Activated CD4-positive, alpha-beta T cell treated with anti-CD3 and anti-CD28 coated beads, Interleukin-2, amount 50 U/mL, for 24 hours (primary cell): ENCODE results near the gene LIFR.
"Not testable (repeated sequence)": the region's sequence is repeated elsewhere in the genome, so short reads cannot be mapped to it uniquely, and the experiment has no call there.

Source experiments
- DNase-seq, 2 donors: peaks; one replicate each; pipeline ENCODE4 v3.0.0-alpha.2; 2020; ENCODE audit warnings: low read depth in 1 of 2, low spot score in 1 of 2

LIFR gene

DNA sequence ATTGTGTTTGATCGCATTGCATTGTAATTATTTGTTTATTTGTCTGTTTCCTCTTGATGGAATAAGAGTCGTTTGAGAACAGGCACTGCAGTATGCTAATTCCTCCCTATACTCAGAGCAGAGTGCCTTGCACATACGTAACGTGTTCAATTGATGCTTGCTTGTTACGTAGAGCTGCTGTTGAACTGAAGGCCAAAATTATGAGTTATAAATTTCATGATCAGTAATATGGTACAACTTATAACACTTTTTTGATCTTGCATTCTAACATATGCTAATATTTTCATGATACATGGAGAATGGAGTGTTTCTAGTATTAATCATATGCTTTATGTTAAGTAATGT is 26.5 kb upstream of the LIFR start:
- no peak for DNase-seq

DNA sequence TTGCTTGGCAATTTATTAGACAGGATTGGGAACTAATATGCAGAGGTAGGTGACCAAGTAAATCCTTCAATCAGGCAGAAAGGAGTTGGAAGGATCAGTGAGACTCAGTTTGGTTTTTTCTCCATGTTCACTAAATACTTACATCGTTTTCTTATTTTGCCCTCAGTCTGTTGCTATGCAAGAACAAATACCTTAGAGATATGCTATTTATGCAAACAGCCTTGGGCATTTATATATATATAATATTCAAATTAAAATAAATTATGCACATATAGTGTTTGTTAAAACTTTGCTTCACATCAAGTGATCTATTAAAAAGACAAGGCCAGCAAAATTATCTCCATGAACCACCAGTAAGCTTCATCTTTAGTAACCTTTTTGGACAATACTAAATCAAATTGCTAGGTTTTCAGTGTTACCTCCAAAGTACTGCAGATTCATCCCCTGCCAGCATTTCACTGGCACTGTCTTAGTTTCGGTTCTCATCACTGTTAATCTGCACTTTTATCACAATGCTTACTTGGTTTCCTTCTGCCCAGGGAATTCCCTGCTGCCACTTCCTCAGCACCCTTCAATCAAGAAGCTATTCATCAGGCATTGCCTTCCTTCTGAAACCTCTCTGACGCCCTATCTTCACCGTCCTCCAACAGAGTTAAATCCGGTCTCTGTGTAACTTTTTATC is 26.0 kb upstream of the LIFR start:
- no peak for DNase-seq

DNA sequence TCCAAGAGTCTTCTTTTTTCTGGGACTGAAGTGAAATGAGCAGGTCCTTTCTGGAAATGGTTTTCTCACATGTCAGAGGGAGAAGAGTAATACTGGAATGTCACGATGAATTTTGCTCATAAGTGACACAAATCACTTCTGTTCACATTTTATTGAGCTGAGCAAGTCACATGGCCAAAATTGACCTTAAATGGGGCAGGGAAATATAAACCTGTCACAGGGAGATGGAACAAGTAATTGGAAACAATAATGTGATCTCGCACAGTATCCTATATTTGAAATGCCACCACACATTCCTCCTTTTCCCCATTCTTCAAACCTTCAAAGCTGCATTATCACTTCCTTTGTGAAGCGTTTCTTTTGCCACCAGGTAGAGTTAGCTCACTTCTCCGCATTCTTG is 25.2 kb upstream of the LIFR start:
- DNase-seq, result no peak

DNA sequence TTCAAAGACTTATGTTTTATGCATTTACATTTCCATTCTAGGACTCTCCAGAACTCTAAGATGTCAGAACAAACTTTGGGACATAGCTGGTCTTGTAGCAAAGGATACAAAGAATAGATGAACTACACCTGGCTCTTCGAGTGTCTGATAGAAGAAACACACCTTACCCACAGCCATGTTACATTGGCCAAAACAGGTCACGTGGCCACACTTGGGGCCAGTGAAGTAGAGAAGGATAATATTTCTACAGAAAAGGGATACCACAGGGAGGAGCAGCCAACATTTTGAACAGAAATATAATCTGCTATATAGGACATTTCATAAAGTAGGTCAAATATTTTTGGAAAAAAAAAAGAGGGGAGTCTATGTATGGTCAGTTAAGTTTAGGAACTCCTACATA is 22.7 kb upstream of the LIFR start:
- DNase-seq, result no peak

DNA sequence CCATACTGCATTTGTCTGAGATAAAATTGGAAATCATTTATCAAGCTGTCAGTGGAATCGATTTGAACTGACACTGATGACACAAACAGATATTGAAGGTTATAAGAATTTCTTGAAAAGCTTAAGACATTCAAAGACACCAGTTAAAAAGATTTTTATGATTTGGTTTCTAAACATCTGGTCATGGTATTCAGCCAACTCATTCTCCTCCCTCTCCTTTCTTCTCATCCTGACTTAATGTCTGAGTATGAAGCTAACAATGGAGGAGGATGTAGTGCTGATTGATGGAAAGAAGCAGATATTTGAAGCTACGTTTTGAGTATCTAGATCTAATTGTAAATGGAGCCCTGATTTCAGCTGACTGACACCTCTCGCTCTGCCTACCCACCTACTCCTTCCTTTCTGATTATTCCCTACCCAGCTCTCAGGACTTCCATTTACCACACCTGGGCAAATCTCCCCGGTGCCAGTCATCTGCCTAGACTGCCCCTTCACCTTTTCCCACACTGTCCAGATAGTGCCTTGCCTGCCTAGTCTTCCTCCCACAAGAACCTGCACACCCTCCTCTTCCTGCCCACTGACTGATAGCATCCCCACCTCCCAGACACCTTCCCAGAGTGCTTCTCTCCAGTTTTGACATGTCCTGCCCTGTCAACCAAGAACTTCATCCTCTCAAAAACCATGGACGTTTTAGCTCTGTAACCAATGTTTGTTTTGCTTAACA is 20.7 kb upstream of the LIFR start:
- no peak for DNase-seq

DNA sequence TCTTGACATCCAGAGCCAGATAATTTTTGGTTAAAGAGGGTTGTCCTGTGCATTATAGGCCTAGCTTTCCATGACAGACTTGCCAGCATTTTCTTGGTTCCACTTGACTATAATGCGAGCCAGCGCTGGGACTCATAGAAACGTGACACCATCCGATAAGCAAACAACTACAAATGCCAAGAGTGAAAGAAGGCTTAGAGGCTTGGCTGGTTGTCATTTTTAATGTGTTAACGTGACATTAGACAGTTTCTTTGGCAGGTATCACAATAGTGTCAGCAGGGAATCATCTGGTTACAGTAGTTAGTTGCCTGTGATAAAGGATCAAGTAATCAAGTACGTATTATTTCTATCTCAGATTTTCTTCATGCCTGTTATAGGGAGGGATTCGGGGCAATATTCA is 20.0 kb upstream of the LIFR start:
- DNase-seq, result no peak

DNA sequence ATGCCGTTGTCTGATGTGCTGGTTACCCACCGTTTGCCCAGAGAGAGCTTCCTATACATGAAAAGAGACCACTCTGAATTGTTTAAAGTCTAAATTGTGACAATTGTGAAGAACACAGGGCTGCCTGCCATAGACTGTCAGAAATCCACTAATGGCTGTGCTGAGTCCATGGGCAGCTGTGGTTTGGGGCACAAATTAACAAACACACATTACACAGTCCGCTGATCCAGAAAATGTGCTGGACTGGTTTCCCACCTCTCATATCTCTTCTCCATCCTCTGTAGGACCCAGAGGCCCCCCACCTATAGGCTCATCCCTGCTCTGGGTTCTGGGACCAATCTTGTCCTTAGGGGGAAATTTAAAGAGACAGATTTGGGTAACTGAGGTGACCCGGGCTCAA is 19.0 kb upstream of the LIFR start:
- no peak for DNase-seq

DNA sequence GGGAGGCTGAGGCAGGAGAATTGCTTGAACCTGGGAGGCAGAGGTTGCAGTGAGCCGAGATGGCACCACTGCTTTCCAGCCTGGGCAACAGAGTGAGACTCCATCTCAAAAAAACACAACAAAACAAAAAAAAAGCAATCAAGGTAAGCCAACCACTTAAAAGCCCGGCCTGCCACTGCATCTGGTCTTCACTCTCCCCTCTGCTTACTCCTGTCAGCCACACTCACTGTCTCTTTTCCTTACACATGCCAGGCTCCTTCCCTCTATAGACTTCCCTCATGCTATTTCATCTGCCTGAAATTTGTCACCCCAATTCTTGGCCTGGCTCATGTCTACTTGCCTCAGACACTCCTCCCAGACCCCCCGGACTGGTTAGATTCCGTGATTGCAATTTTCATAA is 17.6 kb upstream of the LIFR start:
- no peak for DNase-seq

DNA sequence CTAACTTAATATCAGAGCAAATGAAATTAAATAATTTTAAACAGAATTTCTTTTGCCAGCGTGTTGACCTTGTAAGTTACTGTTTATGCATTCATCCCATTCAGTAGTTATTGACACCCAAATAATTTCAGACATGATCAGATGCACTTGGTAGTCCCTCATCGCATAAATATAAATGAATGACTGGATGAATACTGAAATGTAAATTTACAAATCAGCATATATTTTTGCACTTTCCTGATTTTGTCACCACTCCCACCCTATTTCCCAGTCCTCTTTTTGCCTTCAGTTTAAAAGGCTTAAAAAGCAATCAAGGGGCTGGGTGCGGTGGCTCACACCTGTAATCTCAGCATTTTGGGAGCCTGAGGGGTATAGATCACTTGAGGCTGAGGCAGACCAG is 17.1 kb upstream of the LIFR start:
- no peak for DNase-seq

DNA sequence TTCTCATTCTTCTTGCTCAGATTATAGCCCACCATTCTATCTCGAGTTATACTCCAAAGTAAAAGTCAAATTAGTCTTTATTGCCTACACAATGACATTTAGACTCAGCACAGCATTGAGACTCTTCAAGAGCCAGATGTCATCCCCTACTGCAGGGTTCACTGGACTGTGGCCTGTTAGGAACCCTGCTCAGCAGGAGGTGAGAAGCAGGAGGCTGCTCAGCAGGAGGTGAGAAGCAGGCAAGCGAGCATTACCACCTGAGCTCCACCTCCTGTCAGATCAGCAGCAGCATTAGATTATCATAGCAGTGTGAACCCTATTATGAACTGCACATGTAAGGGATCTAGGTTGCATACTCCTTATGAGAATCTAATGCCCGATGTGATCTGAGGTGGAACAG is 12.7 kb upstream of the LIFR start:
- DNase-seq, result no peak

DNA sequence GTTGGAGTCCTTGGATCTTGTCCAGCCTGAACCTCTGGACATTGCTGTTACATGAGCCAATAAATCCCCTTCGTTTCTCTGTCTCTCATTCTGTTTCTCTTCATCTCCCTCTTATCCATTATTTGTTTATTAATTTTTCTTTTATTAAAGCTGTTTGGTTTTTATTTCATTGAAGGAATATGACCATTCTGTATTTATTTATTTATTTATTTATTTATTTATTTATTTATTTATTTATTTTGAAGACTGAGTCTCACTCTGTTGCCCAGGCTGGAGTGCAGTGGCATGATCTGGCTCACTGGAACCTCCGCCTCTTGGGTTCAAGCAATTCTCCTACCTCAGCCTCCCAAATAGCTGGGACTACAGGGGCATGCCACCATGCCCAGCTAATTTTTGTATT is 10.9 kb upstream of the LIFR start:
- not testable (repeated sequence) for DNase-seq

DNA sequence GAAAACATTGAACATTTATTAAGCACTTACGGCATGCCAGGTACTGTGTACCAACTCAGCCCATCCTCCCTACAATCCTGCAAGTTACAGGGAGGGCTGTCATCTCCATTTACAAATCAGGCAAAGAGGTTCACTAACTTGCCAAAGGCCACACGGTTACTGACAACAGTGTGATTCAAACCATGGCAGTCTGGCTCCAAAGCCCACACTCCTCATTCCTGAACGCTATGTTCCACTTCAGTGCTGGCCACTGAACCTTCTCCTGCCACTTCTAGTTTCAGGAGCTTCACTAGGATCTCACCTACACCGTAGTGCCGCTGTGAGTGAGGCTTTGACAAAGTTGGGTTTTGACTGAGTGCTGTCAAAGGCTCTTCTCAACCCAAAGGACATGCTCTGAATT is 7.2 kb upstream of the LIFR start:
- DNase-seq, result no peak

DNA sequence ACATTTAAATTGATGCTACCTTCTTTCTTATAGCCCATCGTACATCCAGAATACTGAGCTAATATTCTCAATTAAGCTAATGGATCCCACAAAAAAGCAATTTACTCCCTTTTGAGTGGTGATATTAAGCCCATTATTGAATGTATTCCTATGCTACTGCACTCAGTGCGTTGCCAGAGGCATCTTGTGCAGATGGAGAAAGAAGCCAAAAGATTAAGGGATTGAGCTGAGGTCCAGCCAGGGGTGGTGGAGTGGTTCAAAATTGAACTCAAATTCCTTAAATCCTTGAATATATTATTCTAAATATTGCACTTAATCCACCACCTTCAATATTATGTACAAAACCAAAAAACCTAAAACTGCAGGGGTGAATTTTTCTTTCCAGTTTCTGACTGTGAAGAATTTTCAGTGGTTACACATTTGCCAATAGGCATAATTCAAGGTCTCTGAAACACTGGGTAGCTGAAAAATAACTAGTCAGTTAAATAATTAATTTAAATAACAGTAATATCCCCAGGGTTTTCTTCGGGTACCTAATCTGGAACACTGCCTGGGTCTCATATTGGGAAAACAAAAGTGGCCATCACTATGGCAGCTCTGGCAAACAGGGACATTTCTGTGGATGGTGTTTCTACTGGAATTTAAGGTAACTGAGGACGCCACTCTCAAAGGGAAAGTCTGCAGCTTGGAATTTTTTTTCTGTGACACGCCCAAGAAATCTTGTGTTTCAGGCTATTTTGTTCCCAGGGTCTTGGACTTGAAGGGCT is 6.2 kb upstream of the LIFR start:
- DNase-seq, result no peak

DNA sequence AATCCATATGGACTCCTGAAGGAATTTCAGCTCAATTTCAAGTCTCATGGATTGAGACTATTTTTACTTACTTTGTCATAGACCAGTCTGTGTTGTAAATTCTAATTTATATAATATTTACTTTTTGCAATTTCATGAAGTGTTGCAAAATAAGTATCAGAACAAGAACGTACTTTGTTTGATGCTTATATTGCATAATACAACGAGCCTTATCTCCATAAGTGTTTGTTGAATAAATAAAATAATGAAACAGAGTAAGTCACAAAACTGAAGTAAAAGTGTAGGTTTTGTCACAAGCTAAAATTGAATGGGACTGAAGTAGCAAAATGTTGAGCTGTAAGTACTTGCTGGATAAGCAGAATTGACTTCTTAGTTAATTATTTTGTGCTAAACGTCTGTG is 3.0 kb upstream of the LIFR start:
- DNase-seq, result no peak

DNA sequence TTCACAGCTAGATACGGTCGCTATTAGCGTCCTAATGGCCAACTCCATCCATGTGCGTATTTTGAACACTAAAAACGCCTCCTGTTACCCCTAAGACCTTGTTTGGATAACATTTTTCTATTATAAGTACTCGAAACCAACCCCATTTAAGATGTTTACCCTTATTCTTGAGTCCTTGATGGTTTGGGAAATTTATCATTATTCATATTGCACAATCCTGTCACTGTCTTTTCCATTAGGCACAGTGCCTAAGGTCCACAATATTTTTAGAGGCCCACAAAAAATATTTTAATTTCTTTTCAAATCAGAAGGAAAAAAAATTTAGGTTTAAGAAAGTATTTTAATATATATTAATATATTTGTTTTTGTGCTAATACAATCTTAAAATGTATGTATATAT is 1.3 kb upstream of the LIFR start:
- DNase-seq, result no peak

DNA sequence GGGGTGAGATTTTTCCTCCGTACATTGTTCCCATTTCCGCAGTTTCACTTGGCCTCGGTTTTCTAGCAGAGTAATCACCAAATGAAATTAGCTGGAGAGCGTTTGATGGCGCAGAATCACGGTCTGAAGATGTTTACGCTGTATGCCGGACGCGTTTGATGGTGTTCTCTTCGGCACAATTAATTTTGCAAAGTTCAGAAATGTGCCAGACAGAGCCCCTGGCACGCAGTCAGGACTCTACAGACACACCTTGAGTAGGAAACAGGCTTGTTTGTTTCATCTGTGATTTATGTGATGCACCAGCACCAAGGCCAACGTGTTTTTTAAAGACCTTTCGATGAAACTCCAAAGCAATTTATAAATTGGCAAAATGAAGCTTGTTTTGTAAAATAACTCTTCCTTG is 863 bp upstream of the LIFR start:
- DNase-seq, result no peak

DNA sequence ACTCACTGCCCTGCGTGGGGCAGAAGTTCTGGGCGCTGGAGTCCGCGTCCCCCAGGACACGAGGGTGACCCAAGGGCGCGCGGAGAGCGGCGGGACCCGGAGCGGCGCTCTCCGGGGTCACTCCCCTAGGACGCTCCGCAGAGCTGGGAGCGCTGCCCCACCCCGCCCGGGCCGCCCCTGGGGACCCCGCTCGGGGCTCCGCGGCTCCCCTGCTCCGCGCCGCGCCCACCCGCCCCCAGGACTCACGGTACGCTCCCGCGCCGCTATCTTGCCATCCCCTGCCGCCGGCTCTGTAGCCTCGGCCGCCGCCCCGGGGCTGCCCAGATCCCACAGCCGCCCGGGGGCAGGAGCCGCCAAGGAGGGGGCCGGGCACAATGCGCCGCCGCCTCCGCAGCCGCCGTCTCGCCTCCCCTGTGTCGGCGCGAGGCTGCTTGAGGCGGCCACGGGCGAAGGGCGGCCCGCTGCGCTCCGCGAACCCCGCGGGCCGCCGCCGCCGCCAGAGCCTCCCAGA is 303 bp downstream of the LIFR start:
- no peak for DNase-seq

DNA sequence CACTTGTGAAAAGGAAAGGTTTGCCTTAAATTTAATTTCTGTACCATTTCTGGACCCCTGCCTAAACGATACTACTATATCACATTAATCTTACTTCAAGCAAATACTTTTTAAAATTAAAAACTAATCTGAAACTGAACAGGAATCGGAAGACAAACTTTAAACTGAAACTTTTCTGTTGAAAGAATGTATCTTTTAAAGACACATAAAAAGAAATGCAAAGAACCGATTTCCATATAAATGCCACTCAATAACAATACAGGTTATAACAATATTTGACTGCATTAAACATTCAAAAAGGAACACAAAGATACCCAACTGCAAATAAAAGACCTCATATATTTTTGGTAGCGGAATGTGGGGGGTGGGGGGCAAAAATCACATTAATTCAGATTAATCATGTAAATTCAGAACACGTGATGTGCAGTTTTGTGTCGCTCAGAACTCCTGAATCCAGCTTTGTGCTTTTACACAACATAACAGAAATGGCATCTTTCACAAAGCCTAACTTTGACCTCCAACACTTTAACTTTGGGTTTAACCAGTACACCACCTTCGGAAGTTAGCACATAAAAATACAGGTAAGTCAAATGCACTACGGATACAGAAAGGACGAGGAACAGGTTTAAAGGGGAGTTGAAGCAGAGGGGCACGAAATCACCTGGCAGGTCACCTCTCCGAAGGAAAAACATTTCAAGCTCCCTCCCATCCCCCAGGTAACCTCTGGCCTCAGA is 925 bp downstream of the LIFR start:
- no peak for DNase-seq

DNA sequence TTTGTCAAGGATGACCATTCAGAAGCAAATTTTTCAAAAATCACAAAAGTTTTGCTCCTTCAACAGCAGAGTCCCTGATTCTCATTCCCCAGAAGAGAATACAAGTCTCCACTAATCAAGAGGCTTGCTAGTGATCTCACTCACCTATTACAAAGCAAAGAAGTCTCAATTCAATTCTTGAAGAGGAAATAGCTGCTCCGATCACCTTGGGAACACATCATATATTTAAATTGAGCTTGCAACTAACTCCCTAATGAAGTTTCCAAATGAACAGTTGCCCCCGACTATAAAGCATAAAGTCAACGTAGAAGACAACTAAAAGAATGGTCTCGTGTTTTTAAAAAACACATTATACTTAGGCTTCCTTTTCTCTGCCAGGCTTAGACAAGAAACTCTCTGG is 1.6 kb downstream of the LIFR start:
- no peak for DNase-seq

DNA sequence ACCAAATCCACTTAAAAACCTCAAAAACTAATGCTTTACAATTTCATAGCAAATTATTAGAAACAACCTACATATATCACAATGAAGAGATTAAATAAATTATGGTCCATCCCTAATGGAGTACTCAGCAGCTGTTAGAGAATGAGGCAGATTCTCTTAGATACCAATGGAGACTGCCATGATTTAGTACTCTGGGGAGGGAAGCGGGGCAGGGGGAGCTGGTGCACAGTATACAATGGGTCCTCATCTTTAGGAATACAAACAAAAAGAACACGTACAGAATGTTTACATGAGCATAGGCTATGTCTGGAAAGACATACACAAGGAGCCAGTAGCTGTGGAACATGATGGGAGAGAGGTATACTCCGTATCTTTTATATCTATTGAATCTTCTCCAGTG is 2.0 kb downstream of the LIFR start:
- no peak for DNase-seq

DNA sequence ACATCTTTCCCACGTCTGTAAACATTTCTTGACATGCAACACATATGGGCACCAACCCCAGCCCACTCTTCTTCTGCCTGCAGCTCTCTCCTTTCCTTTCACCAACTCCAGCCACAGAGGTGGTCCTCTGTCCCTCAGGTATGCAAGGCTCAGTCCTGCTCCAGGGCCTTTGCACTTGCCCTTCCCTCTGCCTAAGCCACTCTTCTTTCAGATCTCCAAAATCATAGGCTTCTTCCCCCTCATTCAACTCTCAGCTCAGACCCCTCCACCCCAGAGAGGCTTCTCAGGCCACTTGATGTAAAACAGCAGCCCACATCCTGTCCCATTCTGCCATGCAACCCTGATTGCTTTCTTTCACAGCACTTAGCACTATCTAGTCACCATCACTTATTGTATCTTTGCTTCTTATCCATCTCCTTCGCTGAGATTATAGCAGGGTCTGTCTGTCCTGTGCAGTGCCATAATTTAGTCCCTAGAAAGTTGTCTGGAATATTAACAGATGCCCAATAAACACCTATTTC is 3.4 kb downstream of the LIFR start:
- no peak for DNase-seq
